ENCODE results near the gene SERBP1.

GRCh38 chr1:67451815-67452214, 21.6 kb upstream of the SERBP1 start:
- TF ChIP-seq, protein P1, sequence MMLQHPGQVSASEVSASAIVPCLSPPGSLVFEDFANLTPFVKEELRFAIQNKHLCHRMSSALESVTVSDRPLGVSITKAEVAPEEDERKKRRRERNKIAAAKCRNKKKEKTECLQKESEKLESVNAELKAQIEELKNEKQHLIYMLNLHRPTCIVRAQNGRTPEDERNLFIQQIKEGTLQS (IDR thresholded peaks at IDR 0.05), result no peak
- no peak for TF ChIP-seq CTCF (IDR thresholded peaks at IDR 0.05 in 2 of 3, conservative IDR thresholded peaks at IDR 0.05 in 1 of 3; ENCODE audit: borderline replicate concordance in 1 of 3, insufficient read depth in 1 of 3, low read depth in 2 of 3, low read length in 2 of 3)
- TF ChIP-seq POLR2AphosphoS5 (IDR thresholded peaks at IDR 0.05; ENCODE audit: low read depth, low read length), result no peak
- TF ChIP-seq, protein P2, sequence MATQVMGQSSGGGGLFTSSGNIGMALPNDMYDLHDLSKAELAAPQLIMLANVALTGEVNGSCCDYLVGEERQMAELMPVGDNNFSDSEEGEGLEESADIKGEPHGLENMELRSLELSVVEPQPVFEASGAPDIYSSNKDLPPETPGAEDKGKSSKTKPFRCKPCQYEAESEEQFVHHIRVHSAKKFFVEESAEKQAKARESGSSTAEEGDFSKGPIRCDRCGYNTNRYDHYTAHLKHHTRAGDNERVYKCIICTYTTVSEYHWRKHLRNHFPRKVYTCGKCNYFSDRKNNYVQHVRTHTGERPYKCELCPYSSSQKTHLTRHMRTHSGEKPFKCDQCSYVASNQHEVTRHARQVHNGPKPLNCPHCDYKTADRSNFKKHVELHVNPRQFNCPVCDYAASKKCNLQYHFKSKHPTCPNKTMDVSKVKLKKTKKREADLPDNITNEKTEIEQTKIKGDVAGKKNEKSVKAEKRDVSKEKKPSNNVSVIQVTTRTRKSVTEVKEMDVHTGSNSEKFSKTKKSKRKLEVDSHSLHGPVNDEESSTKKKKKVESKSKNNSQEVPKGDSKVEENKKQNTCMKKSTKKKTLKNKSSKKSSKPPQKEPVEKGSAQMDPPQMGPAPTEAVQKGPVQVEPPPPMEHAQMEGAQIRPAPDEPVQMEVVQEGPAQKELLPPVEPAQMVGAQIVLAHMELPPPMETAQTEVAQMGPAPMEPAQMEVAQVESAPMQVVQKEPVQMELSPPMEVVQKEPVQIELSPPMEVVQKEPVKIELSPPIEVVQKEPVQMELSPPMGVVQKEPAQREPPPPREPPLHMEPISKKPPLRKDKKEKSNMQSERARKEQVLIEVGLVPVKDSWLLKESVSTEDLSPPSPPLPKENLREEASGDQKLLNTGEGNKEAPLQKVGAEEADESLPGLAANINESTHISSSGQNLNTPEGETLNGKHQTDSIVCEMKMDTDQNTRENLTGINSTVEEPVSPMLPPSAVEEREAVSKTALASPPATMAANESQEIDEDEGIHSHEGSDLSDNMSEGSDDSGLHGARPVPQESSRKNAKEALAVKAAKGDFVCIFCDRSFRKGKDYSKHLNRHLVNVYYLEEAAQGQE (IDR thresholded peaks at IDR 0.05; ENCODE audit: low read depth), result no peak
- TF ChIP-seq CEBPB (IDR thresholded peaks at IDR 0.05; ENCODE audit: low read depth), result no peak
- no peak for TF ChIP-seq EZH2phosphoT487 (IDR thresholded peaks at IDR 0.05; ENCODE audit: borderline replicate concordance)
- TF ChIP-seq POLR2A (IDR thresholded peaks at IDR 0.05; ENCODE audit: borderline replicate concordance, extremely low read depth, insufficient read depth, insufficient read length), result no peak
